ENCODE results near the gene AVPI1. TPM values are rescaled to one million over a fixed set of nuclear protein-coding genes. Genes with fewer than 3 reads are reported as not detected.

The AVPI1 gene
- total and polyA plus RNA-seq, 2 of the 13 experiments (the other 11 are each of a cell fraction or from before 2014, with no cell fraction given): 39.8 to 61.2 TPM

DNA sequence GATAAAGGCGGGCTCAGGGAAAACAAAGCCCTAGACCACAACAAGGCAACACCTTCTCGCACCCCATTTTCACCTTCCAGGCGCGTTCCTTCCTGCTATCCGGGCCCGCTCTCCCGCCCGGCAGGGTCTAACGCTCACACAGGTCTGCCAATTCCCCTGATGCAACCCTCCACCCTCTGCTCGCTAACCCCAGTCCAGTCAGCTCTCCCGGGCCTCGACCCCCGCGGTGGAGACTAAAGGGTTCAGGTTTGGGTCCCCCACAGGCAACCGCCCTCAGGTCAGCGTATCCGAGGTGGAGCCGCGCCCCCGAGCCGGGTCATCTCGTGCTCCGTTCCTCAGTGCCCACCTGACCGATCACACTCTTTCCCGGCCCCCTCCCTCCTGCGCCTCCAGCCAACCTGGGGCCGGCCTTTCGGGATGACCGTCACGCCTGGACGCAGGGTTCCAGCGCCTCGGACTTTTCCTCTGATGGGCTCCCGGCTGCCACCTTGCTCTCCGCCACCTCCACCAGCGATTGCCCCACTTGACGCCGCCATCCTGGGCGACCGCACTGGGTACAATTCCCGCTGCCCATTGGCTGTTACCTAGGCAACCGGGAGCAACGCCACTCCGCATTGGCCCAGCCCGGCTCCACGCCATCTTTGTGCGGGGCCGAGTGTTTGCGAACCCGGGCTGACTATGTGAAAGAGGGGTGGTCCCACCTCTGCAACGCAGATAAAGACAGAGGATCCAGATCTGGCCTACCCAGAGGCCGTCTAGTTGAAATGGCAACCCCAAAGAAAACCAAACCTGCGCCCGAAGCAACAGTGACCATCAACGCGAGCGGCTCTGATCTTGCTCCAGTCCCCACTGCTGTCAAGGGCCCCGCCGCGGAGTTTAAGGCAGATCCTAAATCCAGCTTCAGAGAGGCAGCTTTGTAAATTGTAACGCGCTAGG, 53.8 kb downstream of the AVPI1 start, which contains the start of gene MORN4 (continued):
- TF ChIP-seq KAT7 (CRISPR knock-in tag; IDR thresholded peaks at IDR 0.05; ENCODE audit: borderline replicate concordance) (peak; percentile 78; the same call in 1 of the 2 replicates), SIX1 (CRISPR knock-in tag; IDR thresholded peaks at IDR 0.05; ENCODE audit: borderline replicate concordance) (no peak), NR1H2 (CRISPR knock-in tag; IDR thresholded peaks at IDR 0.05; ENCODE audit: borderline replicate concordance, low read depth) (no peak), ZNF615 (CRISPR knock-in tag; IDR thresholded peaks at IDR 0.05; ENCODE audit: borderline replicate concordance) (no peak), SMARCE1 (IDR thresholded peaks at IDR 0.05; ENCODE audit: borderline replicate concordance) (no peak), ZMYM3 (CRISPR knock-in tag; IDR thresholded peaks at IDR 0.05) (no peak), EP300 (IDR thresholded peaks at IDR 0.05; ENCODE audit: low read depth in 2 of 2, low read length in 2 of 2) (no peak), EP300 (CRISPR knock-in tag; IDR thresholded peaks at IDR 0.05; ENCODE audit: borderline replicate concordance) (no peak), IRX3 (CRISPR knock-in tag; IDR thresholded peaks at IDR 0.05; ENCODE audit: borderline replicate concordance, low read depth) (no peak), PRMT3 (CRISPR knock-in tag; IDR thresholded peaks at IDR 0.05; ENCODE audit: borderline replicate concordance, low read depth) (no peak), ZC3H4 (CRISPR knock-in tag; IDR thresholded peaks at IDR 0.05; ENCODE audit: borderline replicate concordance) (no peak)
- TF ChIP-seq, protein P1, sequence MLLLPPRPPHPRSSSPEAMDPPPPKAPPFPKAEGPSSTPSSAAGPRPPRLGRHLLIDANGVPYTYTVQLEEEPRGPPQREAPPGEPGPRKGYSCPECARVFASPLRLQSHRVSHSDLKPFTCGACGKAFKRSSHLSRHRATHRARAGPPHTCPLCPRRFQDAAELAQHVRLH (CRISPR knock-in tag; IDR thresholded peaks at IDR 0.05; ENCODE audit: borderline replicate concordance, low read depth): peak; percentile 54; the same call in 1 of the 2 replicates
- TF ChIP-seq, protein P2, sequence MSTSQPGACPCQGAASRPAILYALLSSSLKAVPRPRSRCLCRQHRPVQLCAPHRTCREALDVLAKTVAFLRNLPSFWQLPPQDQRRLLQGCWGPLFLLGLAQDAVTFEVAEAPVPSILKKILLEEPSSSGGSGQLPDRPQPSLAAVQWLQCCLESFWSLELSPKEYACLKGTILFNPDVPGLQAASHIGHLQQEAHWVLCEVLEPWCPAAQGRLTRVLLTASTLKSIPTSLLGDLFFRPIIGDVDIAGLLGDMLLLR (CRISPR knock-in tag; IDR thresholded peaks at IDR 0.05): no peak
- TF ChIP-seq, protein P3, sequence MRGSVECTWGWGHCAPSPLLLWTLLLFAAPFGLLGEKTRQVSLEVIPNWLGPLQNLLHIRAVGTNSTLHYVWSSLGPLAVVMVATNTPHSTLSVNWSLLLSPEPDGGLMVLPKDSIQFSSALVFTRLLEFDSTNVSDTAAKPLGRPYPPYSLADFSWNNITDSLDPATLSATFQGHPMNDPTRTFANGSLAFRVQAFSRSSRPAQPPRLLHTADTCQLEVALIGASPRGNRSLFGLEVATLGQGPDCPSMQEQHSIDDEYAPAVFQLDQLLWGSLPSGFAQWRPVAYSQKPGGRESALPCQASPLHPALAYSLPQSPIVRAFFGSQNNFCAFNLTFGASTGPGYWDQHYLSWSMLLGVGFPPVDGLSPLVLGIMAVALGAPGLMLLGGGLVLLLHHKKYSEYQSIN (CRISPR knock-in tag; IDR thresholded peaks at IDR 0.05; ENCODE audit: borderline replicate concordance): no peak
- TF ChIP-seq, protein P4, sequence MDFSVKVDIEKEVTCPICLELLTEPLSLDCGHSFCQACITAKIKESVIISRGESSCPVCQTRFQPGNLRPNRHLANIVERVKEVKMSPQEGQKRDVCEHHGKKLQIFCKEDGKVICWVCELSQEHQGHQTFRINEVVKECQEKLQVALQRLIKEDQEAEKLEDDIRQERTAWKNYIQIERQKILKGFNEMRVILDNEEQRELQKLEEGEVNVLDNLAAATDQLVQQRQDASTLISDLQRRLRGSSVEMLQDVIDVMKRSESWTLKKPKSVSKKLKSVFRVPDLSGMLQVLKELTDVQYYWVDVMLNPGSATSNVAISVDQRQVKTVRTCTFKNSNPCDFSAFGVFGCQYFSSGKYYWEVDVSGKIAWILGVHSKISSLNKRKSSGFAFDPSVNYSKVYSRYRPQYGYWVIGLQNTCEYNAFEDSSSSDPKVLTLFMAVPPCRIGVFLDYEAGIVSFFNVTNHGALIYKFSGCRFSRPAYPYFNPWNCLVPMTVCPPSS (IDR thresholded peaks at IDR 0.05): no peak
- TF ChIP-seq, protein P5, sequence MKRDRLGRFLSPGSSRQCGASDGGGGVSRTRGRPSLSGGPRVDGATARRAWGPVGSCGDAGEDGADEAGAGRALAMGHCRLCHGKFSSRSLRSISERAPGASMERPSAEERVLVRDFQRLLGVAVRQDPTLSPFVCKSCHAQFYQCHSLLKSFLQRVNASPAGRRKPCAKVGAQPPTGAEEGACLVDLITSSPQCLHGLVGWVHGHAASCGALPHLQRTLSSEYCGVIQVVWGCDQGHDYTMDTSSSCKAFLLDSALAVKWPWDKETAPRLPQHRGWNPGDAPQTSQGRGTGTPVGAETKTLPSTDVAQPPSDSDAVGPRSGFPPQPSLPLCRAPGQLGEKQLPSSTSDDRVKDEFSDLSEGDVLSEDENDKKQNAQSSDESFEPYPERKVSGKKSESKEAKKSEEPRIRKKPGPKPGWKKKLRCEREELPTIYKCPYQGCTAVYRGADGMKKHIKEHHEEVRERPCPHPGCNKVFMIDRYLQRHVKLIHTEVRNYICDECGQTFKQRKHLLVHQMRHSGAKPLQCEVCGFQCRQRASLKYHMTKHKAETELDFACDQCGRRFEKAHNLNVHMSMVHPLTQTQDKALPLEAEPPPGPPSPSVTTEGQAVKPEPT (CRISPR knock-in tag; IDR thresholded peaks at IDR 0.05; ENCODE audit: low read depth): no peak
- TF ChIP-seq, protein P6, sequence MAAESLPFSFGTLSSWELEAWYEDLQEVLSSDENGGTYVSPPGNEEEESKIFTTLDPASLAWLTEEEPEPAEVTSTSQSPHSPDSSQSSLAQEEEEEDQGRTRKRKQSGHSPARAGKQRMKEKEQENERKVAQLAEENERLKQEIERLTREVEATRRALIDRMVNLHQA (CRISPR knock-in tag; IDR thresholded peaks at IDR 0.05): no peak
- TF ChIP-seq, protein P7, sequence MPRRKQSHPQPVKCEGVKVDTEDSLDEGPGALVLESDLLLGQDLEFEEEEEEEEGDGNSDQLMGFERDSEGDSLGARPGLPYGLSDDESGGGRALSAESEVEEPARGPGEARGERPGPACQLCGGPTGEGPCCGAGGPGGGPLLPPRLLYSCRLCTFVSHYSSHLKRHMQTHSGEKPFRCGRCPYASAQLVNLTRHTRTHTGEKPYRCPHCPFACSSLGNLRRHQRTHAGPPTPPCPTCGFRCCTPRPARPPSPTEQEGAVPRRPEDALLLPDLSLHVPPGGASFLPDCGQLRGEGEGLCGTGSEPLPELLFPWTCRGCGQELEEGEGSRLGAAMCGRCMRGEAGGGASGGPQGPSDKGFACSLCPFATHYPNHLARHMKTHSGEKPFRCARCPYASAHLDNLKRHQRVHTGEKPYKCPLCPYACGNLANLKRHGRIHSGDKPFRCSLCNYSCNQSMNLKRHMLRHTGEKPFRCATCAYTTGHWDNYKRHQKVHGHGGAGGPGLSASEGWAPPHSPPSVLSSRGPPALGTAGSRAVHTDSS (CRISPR knock-in tag; conservative IDR thresholded peaks at IDR 0.05): no peak
- TF ChIP-seq, protein P8, sequence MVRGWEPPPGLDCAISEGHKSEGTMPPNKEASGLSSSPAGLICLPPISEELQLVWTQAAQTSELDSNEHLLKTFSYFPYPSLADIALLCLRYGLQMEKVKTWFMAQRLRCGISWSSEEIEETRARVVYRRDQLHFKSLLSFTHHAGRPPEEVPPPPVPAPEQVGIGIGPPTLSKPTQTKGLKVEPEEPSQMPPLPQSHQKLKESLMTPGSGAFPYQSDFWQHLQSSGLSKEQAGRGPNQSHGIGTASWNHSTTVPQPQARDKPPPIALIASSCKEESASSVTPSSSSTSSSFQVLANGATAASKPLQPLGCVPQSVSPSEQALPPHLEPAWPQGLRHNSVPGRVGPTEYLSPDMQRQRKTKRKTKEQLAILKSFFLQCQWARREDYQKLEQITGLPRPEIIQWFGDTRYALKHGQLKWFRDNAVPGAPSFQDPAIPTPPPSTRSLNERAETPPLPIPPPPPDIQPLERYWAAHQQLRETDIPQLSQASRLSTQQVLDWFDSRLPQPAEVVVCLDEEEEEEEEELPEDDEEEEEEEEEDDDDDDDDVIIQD (CRISPR knock-in tag; IDR thresholded peaks at IDR 0.05; ENCODE audit: low read depth): no peak

All from HepG2 (cell line).